OCI-LY1 (cell line): ENCODE measurements around the gene EDC4.

Source experiments
- CTCF ChIP-seq: fragments of 200-600 bp; sonication (generic), shearing (Covaris generic); IDR thresholded peaks from 2 replicates; pipeline ENCODE4 v1.5.1; 2017; ENCODE audit warnings: mild to moderate bottlenecking, antibody characterized with exemption, low read length, moderate library complexity, mixed read lengths
- EZH2 ChIP-seq: fragments of 200-600 bp; sonication (generic), shearing (Covaris generic); IDR thresholded peaks from 2 replicates; pipeline ENCODE4 v1.8.0; 2017; ENCODE audit warnings: borderline replicate concordance, mixed run types, mild to moderate bottlenecking, antibody characterized with exemption, low read length, moderate library complexity, mixed read lengths

GRCh38 chr16:67930678-67931211 lies 57.9 kb downstream of the EDC4 start:
- TF ChIP-seq CTCF: no peak
- TF ChIP-seq EZH2: no peak
